ENCODE data around the gene GRAP.

GRAP gene

GRCh38 chr17:19017804-19018599 lies 28.8 kb downstream of the GRAP start:
- no peak for DNase-seq

- no peak for DNase-seq
Observed at GRCh38 chr17:19017401-19017800, 29.4 kb downstream of the GRAP start.

- DNase-seq, result no peak
Observed at GRCh38 chr17:19016881-19017280, 29.9 kb downstream of the GRAP start.

DNA sequence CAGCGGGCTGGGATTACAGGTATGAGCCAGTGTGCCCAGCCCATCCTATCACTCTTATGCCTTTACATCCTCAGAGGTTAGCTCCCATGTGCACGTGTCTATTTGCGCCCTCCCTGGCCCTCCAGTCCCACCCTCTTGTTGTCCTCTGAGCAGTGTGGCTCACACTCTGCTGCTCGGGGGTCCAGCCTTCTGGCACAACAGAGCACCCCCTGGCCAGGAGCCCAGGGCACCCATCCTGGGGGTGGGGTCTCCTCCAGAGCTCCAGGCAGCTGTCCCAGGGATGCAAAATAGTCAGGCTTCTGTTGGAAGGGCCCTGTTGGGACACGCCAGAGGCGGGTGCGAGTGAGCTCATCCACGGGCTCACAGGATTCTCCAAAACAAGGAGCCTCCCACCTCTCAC lies 30.5 kb downstream of the GRAP start:
- DNase-seq, result no peak

- no peak for DNase-seq
Observed at GRCh38 chr17:19015428-19015827, 31.3 kb downstream of the GRAP start.

DNA sequence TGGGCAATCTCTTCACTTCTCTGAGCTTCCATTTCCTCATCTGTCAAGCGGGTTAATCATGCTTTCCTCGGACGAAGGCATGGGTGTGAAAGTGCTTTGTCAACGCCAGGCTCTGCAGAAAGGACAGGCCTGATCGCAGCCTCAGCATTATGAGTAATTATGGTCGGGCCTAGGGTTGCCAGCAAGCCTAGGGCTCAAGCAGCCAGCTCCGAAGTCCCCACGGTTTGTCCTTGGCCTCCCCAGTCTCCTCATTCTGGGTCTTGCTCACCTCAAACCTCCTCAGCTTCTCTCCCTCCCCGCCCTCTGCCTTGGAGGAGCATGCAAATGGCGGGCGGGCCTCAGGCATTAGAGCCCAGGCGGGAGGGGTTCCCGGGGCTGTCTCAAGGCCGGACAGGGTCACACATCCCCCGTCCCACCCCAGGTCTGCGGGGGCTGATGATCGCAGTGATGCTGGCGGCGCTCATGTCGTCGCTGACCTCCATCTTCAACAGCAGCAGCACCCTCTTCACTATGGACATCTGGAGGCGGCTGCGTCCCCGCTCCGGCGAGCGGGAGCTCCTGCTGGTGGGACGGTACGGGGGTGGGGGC lies 32.0 kb downstream of the GRAP start:
- no peak for DNase-seq

DNA sequence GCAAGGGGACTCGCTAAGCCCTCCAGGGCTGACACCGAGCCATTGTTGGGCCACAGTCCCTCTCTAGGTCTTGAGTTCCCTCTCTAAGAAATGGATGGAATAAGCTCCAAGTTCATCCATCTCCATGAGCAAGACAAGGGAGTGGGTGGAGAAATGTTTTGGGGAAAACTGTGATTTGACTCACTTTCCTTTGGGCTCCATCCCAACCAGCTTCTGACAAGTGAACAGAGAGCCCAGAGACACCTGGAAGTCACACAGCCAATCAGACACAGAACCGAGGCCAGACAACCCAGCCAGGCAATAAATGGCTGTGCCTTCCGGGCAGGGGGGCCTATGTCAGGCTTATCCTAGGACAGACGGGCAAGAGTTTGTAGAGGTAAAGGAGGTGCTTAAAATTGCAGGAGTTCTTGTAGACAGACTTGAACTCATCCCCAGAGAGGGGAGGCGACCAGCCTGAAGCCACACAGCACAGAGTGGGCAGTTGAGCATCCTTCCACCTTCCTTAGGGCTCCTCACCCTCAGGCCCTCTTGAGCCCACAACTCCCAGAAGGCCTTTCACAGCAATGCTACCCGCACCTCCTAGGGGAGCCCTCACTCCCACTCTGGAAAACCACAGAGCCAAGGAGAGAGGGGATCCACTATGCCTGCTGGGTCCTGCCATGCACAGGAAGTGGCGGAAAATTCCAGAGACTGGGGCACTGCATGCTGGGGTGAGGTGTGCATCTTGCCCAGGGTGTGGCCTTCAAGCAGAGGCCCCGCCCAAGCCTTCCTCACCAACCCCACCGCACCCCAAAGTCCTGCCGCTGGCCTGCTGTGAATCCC lies 32.7 kb downstream of the GRAP start:
- DNase-seq, result no peak

DNA sequence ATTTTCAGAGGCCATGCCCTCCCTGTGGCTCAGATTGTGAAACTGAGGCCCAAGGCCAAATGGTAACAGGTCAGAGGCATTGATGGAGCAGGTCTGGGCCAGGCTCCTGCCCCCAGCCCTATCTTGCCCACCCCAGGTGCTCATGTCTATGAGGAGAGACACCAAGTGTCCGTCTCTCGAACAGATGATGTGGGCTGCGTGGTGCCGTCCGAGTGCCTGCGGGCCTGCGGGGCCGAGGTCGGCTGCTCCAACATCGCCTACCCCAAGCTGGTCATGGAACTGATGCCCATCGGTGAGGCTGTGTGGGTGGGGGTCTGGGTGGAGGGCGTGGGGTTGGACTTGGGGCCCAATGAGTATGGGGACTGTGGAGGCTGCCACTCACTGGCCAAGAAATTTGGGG lies 33.5 kb downstream of the GRAP start:
- DNase-seq, result no peak

GRCh38 chr17:19012171-19013080 lies 34.3 kb downstream of the GRAP start:
- no peak for DNase-seq

GRCh38 chr17:19011581-19011980 lies 35.2 kb downstream of the GRAP start:
- DNase-seq, result no peak

DNA sequence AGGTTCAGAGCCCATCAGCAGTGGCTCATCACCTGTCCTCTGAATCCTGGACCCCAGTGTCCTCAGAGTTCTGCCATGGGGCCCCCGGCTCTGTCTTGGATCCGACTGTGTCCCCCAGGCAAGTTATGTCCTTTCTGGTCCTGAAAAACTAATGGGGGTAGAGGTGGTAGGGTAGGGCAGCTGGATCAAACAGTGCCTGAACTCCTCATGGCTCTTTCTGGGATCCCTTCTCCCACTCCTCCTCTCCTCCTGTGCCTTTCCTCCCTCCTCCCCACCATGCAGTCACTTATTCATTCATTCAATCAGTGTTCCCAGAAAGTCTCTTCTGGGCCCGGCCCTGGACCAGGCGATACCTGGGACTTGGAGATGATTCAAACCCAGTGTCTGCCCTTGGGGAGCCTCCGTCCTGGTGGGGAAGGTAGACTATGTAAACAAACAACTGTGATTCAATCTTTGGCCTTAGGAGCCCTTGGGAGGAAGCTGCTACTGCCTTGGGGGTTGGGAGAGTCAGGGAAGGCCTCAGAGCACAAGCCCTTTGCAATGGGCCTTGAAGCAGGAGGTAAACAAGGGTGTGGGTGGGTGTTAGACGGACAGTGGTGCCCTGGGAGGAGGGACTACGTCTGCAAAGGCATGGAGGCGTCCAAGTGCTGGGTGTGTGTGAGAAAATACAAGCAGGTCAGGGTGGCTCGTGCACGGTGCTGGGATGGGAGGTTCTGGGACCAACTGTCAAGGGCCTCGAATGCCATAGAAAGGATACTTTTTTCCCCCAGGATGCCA lies 35.8 kb downstream of the GRAP start:
- no peak for DNase-seq

DNA sequence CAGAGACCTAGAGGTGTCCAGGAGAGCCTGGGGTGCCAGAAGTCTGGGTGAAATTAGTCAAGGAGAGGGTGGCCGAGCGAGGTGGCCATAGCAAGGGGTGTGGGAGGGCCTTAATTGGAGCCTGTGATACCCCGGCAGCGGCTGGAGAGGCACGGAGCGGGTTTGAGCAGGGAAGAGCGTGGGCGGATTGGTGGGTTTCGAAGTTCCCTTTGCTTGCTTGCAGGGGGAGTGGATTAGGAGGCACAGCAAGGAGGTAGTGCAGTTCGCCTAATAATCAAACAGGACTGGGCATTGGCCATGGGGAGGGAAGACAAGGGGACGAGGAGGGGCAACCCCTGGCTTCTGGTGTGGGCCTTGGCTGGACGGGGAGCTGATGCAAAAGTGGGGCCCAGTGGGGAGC lies 36.8 kb downstream of the GRAP start:
- DNase-seq, result no peak

- no peak for DNase-seq
Observed at GRCh38 chr17:19006698-19007097, 40.1 kb downstream of the GRAP start.

- DNase-seq, result no peak
Observed at GRCh38 chr17:19005789-19006430, 40.8 kb downstream of the GRAP start.

DNA sequence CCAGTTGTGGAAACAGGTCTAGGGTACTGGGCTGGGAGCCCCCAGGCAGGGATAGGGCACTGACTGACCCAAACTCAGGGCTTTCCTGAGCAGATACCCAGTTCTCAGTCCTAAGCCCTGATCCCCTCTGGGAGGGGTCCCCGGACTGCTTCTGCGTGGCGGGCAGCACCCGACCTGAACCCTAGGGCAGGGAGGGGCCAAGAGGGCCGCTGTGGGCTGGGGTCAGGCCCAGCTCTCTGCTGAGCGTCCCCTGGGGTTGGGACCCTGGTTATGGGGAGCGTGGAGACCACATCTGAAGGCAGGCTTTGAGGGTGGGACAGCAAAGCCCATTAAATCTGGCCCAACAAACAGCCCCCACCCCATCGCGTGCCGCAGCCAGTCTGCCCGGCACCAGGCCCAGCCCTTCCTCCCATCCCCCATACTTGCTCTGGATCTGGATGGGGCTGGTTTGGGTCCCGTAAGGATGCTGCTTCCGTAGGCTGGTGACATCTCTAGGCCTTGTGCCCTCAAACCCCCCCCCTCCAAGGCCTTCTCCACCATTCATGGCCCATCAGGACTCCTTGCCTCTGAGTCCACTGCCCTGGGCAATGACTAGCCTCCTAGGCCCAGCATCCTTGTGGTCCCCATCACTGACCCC lies 41.5 kb downstream of the GRAP start:
- DNase-seq, result no peak

DNA sequence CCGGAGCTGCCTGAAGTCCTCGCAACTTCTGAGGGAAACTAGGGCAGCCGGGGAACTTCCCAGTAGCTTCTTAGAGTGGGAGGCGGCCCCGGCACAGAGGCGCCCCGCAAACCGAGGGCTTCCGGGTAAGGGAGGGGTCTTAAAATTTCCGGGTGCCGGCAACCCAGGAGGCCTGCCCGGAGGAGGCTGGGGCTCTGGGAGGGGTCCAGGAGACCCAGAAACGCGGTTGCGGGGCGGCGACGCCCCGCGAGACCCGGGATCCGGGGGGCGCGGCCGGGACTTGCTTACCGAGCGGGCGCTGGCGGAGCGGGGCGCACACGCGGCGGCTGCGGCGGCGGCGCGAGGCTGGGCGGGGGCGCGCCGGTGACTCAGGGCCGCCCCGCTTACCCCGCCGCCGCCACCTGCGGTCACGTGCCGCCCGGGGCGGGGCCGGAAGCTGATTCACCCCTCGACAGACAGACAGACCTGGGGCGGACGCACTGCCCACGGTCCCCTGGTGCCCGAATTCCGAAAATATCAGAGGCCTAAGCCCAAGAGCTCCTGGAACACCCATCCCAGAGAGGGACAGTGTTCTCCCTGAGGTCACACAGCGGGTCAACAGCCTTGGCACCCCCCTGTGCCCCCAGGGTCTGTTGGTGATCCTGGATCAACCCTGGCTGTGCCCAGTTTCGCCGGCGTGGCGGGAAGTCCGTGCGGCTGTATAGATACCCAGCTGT lies 42.2 kb downstream of the GRAP start, which contains the start of gene FAM83G:
FAM83G (minus strand) TSS at position 344 of the 716 bp plus-strand sequence. CDS start 723 bp downstream, outside the sequence.
- DNase-seq, result peak; percentile 63

- no peak for DNase-seq
Observed at GRCh38 chr17:19003543-19004420, 43.0 kb downstream of the GRAP start.

DNA sequence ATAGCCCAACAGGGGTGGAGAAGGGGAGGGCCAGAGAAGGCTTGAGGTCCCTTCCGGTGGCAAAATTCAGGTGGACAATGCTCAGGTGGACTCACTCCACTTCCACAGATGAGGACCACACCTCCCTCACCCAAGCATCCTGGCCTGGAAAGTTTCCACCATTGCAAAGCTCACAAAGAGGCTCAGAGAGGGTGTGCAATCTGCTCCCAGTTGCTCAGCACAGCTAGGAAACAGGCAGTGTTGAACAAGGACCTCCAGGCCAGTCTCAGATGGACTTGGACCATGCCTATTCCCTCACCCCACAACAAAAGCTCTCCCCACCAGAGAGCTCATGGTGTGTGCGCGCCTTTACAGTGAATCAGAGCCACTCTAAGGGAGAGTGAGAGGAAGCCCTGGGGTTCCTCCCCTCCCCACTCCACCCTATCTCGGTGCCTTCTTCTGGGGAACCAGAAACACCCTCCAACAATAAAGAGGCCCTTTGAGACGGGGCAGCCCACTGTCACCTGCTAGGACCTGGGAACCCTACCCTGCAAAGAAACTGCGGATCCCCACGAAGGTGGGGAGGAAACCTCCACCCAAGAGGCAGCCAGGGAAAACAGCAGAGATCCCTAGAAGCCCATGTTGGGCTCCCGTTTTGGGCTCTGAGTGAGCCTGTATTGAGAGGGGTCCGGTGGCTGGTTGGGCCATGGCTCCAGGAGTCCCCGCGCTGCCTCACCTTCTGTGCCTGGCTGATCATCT lies 43.8 kb downstream of the GRAP start:
- DNase-seq, result no peak

Data from GOT3 (cell line).